ENCODE results near the gene CENPC.
A peak's percentile ranks its signal among the peaks of the same experiment; 100 is the strongest.
"Not testable (repeated sequence)": the region's sequence is repeated elsewhere in the genome, so short reads cannot be mapped to it uniquely, and the experiment has no call there.

Gene CENPC

DNA sequence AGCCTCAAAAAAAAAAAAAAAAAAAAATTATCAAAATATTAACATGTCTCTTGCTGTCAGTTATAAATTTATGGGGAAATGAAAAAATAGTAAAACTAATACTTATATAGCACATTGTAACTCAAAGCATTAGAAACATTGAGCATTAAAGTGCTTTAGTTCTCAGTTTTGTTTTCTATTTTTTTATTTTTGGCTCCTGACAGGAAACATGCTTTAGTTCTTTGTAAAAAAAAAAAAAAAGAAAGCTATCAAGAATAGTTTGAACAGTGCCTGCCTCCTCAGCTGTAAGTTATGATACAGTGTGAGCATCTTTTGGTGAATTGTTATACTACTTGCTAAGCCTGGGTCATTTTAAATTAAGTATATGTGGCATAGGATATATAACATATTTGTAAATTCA, 5.1 kb upstream of the CENPC start:
- no peak for DNase-seq (ENCODE audit: low read depth in 2 of 2)

DNA sequence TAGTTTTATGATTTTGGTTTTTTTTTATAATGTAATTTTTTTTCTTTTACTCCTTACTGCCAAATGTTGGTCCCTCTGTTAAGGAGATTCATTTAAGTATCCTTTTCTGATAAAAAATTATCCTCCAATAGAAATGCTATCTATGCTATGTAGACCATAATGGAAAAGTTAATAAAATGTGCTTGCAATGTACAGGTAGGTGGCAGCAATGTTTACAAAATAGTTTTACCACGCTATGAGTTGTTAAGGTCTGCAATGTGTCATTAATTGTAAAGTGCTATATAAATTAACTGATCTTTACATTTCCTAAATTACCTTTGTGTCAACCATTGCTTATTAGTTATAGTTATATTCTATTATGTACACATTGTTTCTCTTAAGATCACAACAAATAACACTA, 3.8 kb upstream of the CENPC start:
- no peak for DNase-seq (ENCODE audit: low read depth in 2 of 2)

DNA sequence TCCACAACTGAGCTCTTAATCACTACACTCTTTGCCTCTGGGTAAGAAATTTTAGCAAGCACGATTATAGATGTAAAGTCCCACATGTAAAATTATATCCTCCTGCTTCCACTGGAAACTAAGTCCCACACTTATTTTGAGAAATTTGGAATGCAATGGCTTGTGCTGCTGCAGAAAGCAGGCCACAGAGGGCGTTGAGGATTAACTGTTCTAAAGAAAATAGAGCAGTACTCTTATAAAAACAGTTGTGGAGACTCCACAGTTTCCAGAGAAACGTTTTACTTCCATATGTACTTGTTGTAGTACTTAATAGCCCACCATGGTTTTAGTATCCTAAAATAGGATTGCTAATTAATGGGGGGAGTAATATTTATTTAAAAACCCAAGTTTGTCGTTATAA, 1.7 kb upstream of the CENPC start:
- DNase-seq (ENCODE audit: low read depth in 2 of 2), result no peak

DNA sequence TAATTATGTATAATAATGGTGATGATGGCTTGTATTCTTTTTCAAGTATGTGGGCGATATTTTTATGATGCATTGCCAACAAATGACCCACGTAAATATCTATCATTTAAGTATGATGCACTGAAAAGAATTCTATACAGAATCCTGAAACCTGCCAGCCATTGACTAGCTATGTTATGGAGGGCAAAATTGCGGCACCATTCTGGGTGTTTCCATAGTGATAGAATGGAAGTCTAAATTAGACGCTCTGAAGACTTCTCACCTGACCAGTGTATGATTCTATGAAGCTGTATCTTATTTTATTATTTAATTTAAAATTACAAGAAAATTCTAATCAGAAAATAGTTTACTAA, 677 bp upstream of the CENPC start:
- DNase-seq (ENCODE audit: low read depth in 2 of 2), result no peak

DNA sequence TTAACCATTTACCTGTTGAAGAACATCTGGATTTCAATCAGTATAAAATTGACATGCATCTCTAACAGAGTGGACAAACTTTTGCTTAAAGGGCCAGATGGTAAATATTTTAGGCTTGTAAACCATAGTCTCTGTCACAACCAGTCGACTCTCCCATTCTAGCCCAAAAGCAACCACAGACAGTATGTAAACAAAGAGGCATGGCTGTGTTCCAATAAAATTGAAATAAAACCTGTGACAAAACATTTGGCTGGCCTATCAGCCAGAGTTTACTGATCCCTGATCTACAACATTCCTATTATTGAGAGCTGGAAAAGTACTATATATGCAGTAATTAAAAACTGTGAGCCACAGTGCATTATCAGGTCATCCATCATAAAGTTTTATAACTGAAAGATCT, 3.2 kb downstream of the CENPC start:
- DNase-seq (ENCODE audit: low read depth in 2 of 2), result no peak

DNA sequence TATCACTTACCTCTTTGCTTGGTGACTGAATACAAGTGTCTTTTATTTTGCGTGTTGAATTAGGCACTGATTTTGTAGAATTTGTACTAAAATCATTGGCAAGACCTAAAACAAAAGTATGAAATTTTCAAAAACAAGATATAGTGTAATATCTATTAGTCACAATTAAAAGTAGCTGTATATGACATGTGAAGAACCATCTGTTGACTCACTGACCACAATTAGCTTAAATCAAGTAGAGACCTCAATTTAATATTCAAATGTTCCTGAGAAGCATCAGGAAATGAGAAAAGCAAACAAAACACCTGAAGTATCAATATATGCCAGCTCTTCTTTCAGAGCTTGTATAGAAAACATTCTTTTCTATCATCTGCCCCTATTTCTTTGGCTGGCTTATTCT, 5.5 kb downstream of the CENPC start:
- DNase-seq (ENCODE audit: low read depth in 2 of 2), result no peak

DNA sequence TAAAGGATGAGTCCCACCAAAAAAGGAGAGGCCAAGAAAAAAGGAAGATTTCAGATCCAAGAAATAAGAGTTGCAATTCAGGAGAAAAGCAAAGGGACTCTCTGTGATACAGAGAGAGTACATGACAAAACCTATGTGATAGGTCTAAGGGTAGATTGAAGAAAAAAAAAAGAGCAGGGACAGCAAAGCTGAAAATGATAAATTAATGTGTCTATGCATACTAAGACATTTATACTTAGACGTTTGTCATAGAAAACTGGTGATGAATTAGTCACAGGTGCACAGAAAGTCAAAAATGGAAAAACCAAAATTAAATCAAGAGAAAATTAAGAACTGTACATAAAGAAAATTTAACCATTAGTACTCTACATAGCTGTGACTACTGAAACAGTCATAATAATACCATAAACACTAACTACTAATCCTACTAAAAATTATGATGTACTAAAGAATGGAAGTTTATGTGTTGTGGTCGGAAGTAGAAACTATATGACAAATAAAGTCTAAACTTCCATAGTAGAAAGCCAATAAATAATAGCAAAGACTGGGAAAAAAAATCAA, 9.9 kb downstream of the CENPC start:
- DNase-seq (ENCODE audit: low read depth in 2 of 2), result no peak

DNA sequence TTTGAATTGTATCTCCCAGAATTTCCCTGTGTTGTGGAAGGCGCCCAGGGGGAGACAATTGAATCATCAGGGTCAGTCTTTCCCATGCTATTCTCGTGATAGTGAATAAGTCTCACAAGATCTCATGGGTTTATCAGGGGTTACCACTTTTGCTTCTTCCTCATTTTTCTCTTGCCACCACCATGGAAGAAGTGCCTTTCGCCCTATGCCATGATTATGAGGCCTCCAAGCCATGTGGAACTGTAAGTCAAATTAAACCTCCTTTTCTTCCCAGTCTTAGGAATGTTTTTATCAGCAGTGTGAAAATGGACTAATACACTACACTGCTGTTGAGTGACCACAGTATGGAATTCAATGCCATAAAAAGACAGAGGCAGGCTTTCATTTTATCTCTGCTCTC, 12.2 kb downstream of the CENPC start:
- DNase-seq (ENCODE audit: low read depth in 2 of 2), result no peak

DNA sequence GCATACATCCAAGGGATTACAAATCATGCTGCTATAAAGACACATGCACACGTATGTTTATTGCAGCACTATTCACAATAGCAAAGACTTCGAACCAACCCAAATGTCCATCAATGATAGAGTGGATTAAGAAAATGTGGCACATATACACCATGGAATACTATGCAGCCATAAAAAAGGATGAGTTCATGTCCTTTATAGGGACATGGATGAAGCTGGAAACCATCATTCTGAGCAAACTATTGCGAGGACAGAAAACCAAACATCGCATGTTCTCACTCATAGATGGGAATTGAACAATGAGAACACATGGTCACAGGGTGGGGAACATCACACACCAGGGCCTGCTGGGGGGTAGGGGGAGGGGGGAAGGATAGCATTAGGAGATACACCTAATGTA, 12.9 kb downstream of the CENPC start:
- not testable (repeated sequence) for DNase-seq (ENCODE audit: low read depth in 2 of 2)

DNA sequence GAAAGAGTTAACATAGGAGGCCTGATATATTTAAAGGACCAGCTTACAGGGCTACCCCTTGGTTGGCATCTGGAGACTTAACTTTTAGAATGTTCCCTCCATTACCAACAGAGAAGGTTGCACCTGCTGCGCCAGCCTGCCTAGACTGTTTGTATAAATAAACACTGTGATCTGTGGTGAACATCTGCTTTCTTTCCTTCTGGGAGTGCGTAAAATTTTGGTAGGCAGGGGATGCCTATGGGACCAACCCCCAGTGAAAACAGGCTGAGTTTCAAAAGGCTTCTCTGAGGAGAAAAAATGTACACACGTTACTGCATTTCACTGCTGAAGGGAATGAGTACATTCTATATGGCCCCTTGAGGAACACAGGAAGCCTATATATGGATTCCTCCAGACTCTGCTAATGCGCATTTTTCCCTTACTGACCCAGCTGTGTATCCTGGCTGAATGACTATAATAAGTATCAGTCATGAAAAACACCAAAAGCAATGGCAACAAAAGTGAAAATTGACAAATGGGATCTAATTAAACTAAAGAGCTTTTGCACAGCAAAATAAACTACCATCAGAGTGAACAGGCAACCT, 13.8 kb downstream of the CENPC start:
- DNase-seq (ENCODE audit: low read depth in 2 of 2), result no peak

DNA sequence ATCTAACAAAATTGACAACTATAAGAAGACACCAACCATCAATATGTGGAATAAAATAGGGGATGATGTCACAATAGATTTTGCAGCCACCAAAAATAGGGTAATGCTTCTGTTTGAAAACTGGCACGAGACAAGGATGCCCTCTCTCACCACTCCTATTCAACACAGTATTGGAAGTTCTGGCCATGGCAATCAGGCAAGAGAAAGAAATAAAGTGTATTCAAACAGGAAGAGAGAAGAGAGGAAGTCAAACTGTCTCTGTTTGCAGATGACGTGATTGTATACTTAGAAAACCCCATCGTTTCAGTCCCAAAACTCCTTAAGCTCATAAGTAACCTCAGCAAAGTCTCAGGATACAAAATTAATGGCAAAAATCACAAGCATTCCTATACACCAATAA, 21.2 kb downstream of the CENPC start:
- DNase-seq (ENCODE audit: low read depth in 2 of 2), result not testable (repeated sequence)

DNA sequence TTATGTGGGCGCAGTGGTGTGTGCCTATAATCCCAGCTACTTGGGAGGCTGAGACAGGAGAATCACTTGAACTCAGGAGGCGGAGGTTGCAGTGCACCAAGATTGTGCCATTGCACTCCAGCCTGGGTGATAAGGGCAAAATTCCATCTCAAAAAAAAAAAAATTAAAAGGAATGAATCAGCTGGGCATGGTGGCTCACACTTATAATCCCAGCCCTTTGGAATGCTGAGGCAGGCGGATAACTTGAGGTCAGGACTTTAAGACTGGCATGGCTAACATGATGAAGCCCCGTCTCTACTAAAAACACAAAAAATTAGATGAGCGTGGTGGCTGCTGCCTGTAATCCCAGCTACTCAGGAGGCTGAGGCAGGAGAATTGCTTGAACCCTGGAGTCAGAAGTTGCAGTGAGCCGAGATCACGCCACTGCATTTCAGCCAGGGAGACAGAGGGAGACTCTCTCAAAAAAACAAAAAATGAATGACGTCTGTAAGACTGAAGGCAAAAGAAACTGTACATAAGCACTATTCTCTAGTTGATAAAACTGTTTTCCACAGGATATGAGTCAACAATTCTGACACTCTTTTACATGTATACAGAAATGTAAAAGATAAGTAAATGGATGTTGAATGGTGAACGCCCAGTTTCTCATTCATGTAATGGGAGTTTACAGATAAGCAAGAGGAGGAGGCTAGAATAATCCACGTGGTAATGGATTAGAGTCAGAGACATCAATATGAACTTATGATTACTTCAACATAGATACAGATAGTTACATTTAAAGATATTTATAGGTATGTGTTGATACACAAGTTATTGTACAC, 22.2 kb downstream of the CENPC start:
- no peak for DNase-seq (ENCODE audit: low read depth in 2 of 2)

DNA sequence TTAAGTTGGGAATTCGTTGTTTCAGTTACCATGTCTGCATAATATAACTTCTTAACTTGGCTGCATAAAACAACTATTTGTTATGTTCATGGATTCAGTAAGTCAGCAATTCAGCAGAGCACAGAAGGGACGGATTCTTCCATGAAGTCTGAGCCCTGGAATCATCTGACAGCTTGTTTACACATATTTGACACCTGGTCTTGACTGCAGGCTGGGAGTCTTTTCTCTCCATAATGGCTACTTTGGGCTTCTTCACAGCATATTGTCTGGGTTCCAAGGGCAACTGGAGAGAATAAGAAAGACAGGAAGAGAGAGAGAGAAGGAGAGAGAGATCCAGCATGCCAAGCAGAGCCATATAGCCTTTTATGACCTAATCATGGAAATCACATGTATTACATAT, 23.1 kb downstream of the CENPC start:
- DNase-seq (ENCODE audit: low read depth in 2 of 2), result no peak

DNA sequence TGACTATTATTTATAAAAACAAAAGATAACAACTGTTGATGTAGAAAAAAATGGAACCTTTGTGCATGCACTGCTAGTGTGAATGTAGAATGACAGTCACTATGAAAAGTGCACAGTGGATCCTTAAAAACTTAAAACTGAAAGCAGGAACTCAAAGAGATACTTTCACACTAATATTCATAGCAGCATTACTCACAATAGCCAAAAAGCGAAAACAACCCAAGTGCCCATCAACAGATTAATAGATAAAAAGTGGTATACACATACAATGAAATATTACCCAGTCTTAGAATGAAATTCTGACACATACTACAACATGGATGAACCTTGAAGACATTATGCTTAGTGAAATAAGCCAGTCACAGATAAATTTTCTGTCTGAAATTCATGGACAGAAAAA, 23.8 kb downstream of the CENPC start:
- DNase-seq (ENCODE audit: low read depth in 2 of 2), result no peak

DNA sequence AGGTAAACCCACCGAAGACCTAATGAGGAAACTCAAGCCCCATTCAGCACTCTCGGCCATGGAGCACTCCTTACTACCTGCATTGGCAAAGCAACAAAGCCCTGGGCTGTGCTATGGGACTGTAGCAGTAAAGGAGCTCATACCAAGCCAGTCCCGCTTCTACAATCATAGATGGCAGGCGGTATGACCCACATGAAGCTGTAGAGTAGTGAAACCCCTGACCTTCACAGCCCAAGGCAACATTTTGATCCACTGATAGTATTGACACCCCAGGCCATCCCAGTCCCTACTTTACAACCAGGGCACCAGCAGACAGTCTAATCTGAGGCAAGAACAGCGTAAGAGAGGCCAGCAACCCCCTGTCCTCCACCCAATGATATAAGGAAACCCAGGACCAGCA, 25.2 kb downstream of the CENPC start:
- no peak for DNase-seq (ENCODE audit: low read depth in 2 of 2)

DNA sequence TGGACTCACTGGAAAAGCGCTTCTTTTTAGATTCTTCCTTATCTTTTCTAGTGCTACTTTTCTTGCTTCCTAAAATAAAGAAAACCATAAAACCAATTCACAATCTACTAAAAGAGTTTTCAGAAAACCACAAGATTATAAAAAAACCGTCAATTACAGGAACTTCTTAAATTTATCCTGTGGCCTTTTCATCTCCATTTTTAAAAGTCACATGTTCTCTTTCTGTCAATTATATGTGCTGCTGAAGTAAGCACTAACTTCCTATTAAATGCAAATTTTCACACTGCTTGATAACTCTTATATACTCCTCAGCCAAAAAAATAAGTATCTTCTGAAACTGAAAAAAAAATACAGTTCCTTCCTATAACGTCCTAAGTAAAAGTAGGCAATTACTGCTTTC, 32.8 kb downstream of the CENPC start:
- no peak for DNase-seq (ENCODE audit: low read depth in 2 of 2)

DNA sequence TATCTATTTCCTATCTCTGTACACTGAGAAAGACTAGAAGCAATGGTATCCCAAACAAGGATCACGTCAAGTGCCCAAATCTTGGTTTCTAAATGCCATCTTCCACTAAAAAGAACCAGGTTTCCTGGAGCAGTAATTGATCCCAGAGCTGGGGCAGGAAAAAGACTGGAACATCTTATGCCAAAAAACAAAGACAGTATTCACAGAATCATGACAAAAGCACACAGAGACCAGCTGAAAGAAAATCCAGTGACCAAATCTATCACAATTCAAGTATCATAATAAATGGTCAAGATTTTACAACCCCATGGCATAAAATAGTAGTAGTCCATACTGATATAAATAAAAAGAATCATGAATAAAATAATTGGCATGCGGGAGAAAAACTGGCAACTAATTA, 44.9 kb downstream of the CENPC start:
- DNase-seq (ENCODE audit: low read depth in 2 of 2), result no peak

DNA sequence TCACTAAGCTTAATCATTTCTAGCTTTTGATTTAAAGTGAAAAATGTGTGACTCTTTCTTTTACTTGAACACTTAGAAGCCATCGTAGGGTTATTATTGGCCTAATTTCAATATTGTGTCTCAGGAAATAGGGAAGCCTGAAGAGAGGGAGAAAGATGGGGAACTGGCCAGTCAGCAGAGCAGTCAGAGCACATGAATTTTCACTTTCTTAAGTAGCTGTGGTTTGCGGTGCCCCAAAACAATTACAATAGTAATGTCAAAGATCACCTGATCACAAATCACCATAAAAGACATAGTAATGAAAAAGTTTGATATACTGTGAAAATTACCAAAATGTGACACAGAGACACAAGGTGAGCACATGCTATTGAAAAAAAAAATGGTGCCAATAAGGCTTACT, 45.5 kb downstream of the CENPC start:
- DNase-seq (ENCODE audit: low read depth in 2 of 2), result no peak

DNA sequence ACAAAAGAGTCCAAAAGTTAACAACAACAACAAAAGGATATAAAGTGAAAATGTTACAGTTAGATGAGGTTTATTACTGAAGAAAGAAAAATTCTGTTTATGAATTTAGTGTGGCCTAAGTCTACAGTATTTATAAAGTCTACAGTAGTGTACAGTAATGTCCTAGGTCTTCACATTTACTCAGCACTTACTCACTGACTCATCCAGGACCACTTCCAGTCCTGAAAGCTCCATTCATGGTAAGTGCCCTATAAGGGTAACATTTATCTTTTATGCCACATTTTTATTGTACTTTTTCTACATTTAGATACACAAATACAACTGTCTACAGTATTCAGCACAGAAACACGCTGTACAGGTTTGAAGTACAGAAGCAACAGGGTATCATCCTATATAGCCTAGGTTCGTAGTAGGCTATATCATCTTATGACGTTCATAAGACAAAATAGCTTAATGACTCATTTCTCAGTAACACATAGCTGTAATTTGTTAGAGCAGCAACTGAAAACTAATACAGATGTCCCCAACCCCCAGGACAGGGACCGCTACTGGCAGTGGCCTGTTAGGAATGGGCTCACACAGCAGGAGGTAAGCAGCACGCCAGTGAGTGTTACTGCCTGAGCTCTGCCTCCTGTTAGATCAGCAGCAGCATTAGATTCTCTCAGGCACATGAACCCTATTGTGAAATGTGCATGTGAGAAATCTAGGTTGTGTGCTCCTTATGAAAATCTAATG, 61.3 kb downstream of the CENPC start:
- DNase-seq (ENCODE audit: low read depth in 2 of 2), result peak; percentile 20 to 31

DNA sequence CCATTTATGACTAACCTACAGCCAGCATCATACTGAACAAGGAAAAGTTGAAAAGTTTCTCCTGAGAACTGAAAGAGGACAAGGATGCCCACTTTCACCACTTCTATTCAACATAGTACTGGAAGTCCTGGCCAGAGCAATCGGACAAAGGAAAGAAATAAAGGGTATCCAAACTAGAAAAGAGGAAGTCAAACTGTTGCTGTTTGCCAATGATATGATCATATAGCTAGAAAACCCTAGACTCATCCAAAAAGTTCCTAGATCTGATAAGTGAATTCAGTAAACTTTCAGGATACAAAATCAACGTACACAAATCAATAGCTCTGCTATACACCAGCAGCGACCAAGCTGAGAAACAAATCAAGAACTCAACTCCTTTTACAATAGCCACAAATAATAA, 64.5 kb downstream of the CENPC start:
- no peak for DNase-seq (ENCODE audit: low read depth in 2 of 2)

DNA sequence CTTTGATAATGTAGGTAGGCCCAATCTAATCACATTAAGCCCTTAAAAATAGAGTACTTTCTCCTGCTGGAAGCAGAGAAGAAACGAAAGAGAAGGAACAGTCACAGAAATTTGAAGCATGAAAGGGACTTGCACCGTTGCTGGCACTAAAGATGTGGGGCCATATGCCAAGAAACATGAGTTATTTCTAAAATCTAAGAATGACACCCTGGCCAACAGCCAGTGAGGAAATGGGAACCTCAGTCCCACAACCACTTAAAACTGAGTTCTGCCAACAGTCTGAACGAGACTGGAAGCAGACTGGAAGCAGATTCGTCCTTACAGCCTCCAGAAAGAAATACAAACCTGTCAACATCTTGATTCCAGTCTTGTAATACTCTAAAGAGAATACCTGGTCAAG, 70.1 kb downstream of the CENPC start:
- no peak for DNase-seq (ENCODE audit: low read depth in 2 of 2)

DNA sequence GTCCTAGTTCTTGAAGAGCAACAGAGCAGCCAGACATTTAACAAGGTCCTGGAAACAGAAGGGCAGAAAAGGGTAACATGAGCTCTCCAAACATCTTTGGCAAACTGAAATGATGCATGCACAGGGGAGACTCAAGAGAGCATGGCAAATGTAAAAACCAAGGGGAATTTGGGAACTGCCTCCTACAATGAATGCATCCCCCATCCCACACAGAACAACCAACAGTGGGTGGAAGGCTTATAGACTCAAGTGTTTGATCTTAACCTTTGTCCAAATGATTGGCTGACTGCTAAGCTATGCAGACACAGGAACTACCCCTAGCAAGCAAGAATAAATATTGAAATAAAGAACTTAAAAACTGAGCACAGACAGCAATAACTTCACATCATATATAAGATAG, 74.4 kb downstream of the CENPC start:
- no peak for DNase-seq (ENCODE audit: low read depth in 2 of 2)

DNA sequence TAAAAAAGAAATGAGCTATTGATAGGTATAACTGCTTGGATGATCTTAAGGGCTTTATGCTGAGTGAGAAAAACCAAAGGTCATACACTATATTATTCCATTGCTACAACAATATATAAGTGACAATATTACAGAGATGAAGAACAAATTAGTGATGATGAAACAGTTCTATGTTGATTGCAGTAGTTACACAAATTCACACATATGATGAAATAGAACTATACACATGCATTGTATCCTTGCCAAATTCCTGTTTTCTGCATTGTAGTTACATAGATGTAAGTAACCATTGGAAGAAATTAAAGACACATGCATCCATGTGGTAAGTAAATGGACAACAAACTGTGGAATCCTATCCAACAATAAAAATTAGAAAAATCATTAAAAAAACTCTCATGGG, 76.5 kb downstream of the CENPC start:
- DNase-seq (ENCODE audit: low read depth in 2 of 2), result no peak

All from fibroblast of skin of left quadriceps (primary cell).